Spinal cord (tissue), 10 donors: ENCODE measurements around the gene GPBAR1. TPM values are rescaled to one million over a fixed set of nuclear protein-coding genes. Genes with fewer than 3 reads are reported as not detected.

Experiments
- DNase-seq, 6 donors: peaks; one replicate each; pipeline versions ENCODE4 v3.0.0 to v3.0.0-alpha.2; 2013 to 2015; ENCODE audit warnings: low spot score in 6 of 6, low read depth in 4 of 6
- H3K27ac ChIP-seq: one replicate; pipeline ENCODE4 v1.5.1; 2013; ENCODE audit warnings: low read depth, low read length, control low read depth
- H3K27me3 ChIP-seq: one replicate; pipeline ENCODE4 v1.6.1; 2013; ENCODE audit warnings: low read length; ENCODE audit not compliant: control insufficient read depth, insufficient read depth
- H3K36me3 ChIP-seq: one replicate; pipeline ENCODE4 v1.6.1; 2013; ENCODE audit warnings: low read length; ENCODE audit not compliant: control insufficient read depth, insufficient read depth
- H3K4me1 ChIP-seq: one replicate; pipeline ENCODE4 v1.6.1; 2013; ENCODE audit warnings: low read length; ENCODE audit not compliant: control insufficient read depth, insufficient read depth
- H3K4me3 ChIP-seq: one replicate; pipeline ENCODE4 v1.5.1; 2013; ENCODE audit warnings: low read depth, low read length, control low read depth
- H3K9me3 ChIP-seq: one replicate; pipeline ENCODE4 v1.6.1; 2013; ENCODE audit warnings: low read length; ENCODE audit not compliant: control insufficient read depth, insufficient read depth
- WGBS: methylation state at CpG from one replicate; pipeline ENCODE4 v1.1.5; 2013; ENCODE audit warnings: missing lambda C conversion rate; ENCODE audit not compliant: insufficient coverage; 5-methylcytosine and 5-hydroxymethylcytosine counted together
- polyA plus RNA-seq, 2 donors: library from polyadenylated mRNA; unstranded; fragments of 120-200 nt; gene quantifications; one replicate each; pipeline ENCODE4 v1.2.1, GENCODE V29; 2013; ENCODE audit not compliant: insufficient read length in 2 of 2
- total RNA-seq, 2 donors: library from RNA; depleted of rRNA in 1 of 2; stranded (reverse); fragments of 120-200 nt in 1 of 2; fragments of >200 nt in 1 of 2; gene quantifications; one replicate each; pipeline versions ENCODE4 v1.2.3 to v1.2.4, GENCODE V29; 2013 to 2014
- donor health status: healthy.

The GPBAR1 gene
- total and polyA plus RNA-seq, 4 donors: 0.30 to 0.74 (median 0.40) TPM

- no peaks in the 10 kb centered on the region for H3K9me3 ChIP-seq
- 41% methylated on average over 8 of the region's 17 CpGs for WGBS
- no peak overlapping the region for H3K4me3 ChIP-seq
- peak overlapping the region; percentile 69 for H3K27ac ChIP-seq
- peak in 1 of 6 donors; percentile 80 for DNase-seq
- H3K27me3 ChIP-seq: no peaks in the 10 kb centered on the region
- H3K4me1 ChIP-seq: peaks cover 58% of the 10 kb centered on the region
- H3K36me3 ChIP-seq: peaks cover 56% of the 10 kb centered on the region
Measured at GRCh38 chr2:218282173-218282991, 21.6 kb downstream of the GPBAR1 start.

- peaks cover 62% of the 10 kb centered on the region for H3K4me1 ChIP-seq
- H3K27ac ChIP-seq: no peak overlapping the region
- no peak overlapping the region for H3K4me3 ChIP-seq
- peaks cover 38% of the 10 kb centered on the region for H3K36me3 ChIP-seq
- H3K27me3 ChIP-seq: no peaks in the 10 kb centered on the region
- WGBS: 78% methylated on average over 11 of the region's 16 CpGs
- H3K9me3 ChIP-seq: no peaks in the 10 kb centered on the region
- DNase-seq: no peak
Measured at GRCh38 chr2:218284106-218284811, 23.4 kb downstream of the GPBAR1 start.

GRCh38 chr2:218285604-218286003, 24.8 kb downstream of the GPBAR1 start:
- no peaks in the 10 kb centered on the region for H3K9me3 ChIP-seq
- H3K4me3 ChIP-seq: no peak overlapping the region
- H3K36me3 ChIP-seq: peaks cover 24% of the 10 kb centered on the region
- peaks cover 70% of the 10 kb centered on the region for H3K4me1 ChIP-seq
- DNase-seq: peak in 3 of 6 donors; percentile 37 to 86 (median 47)
- H3K27ac ChIP-seq: peak overlapping the region; percentile 94
- 47% methylated on average over 6 of the region's 6 CpGs for WGBS
- H3K27me3 ChIP-seq: no peaks in the 10 kb centered on the region

GRCh38 chr2:218286570-218287459, 26.0 kb downstream of the GPBAR1 start:
- Histone ChIP-seq H3K27me3 (no peaks in the 10 kb centered on the region), H3K4me1 (peaks cover 74% of the 10 kb centered on the region), H3K9me3 (no peaks in the 10 kb centered on the region), H3K36me3 (peaks cover 21% of the 10 kb centered on the region), H3K4me3 (peak overlapping the region; percentile 36), H3K27ac (peak overlapping the region; percentile 94)
- peak in 4 of 6 donors; percentile 46 to 92 (median 57) for DNase-seq
- WGBS: 34% methylated on average over 9 of the region's 11 CpGs

GRCh38 chr2:218289639-218290315, 29.0 kb downstream of the GPBAR1 start:
- Histone ChIP-seq H3K36me3 (no peaks in the 10 kb centered on the region), H3K4me1 (peaks cover 51% of the 10 kb centered on the region), H3K27ac (peak overlapping the region; percentile 57), H3K27me3 (peaks cover 4% of the 10 kb centered on the region), H3K4me3 (no peak overlapping the region), H3K9me3 (no peaks in the 10 kb centered on the region)
- DNase-seq: peak in 1 of 6 donors; percentile 45
- WGBS: 18% methylated on average over 2 of the region's 6 CpGs

GRCh38 chr2:218290316-218291261, 29.8 kb downstream of the GPBAR1 start:
- WGBS: 57% methylated on average over 9 of the region's 12 CpGs
- H3K4me1 ChIP-seq: peaks cover 45% of the 10 kb centered on the region

GRCh38 chr2:218291318-218292047, 30.7 kb downstream of the GPBAR1 start:
- peak overlapping the region; percentile 82 for H3K27ac ChIP-seq
- H3K27me3 ChIP-seq: peaks cover 4% of the 10 kb centered on the region
- WGBS: 62% methylated on average over 7 of the region's 12 CpGs
- no peaks in the 10 kb centered on the region for H3K36me3 ChIP-seq
- H3K4me1 ChIP-seq: peaks cover 36% of the 10 kb centered on the region
- peak overlapping the region; percentile 63 for H3K4me3 ChIP-seq
- H3K9me3 ChIP-seq: no peaks in the 10 kb centered on the region
- DNase-seq: peak in 1 of 6 donors; percentile 28

More at GRCh38 chr2:218290316-218291261, 29.8 kb downstream of the GPBAR1 start:
- no peaks in the 10 kb centered on the region for H3K36me3 ChIP-seq
- peak overlapping the region; percentile 82 for H3K27ac ChIP-seq
- H3K9me3 ChIP-seq: no peaks in the 10 kb centered on the region
- H3K27me3 ChIP-seq: peaks cover 4% of the 10 kb centered on the region
- no peak overlapping the region for H3K4me3 ChIP-seq
- DNase-seq: no peak
